GM18519 (cell line): Measurements from ENCODE around the gene HSFX4.
"Not testable (repeated sequence)": the region's sequence is repeated elsewhere in the genome, so short reads cannot be mapped to it uniquely, and the experiment has no call there.

Source experiments
- ATAC-seq: cut with Tn5 transposase; IDR thresholded peaks from one replicate; pipeline ENCODE4 v1.9.1; 2021; ENCODE audit warnings: mild to moderate bottlenecking, moderate library complexity; ENCODE audit not compliant: unreplicated experiment, low FRiP score

The HSFX4 gene

GRCh38 chrX:149937328-149937727 lies 8.0 kb downstream of the HSFX4 start:
- ATAC-seq, result not testable (repeated sequence)

GRCh38 chrX:149937871-149938426 lies 8.6 kb downstream of the HSFX4 start:
- no peak for ATAC-seq

- peak; percentile 84 for ATAC-seq
Measured at GRCh38 chrX:149938427-149938880, 9.1 kb downstream of the HSFX4 start, which contains the start of gene EOLA2. Gene EOLA2, minus strand, starts transcription at chrX:149938491. Its CDS starts 4,617 bp downstream, at chrX:149933874.

- ATAC-seq, result no peak
Measured at GRCh38 chrX:149938881-149939654, 9.7 kb downstream of the HSFX4 start.

- ATAC-seq, result no peak
Measured at GRCh38 chrX:149939655-149939904, 10.2 kb downstream of the HSFX4 start.

- peak; percentile 37 for ATAC-seq
Measured at GRCh38 chrX:149939905-149940673, 10.7 kb downstream of the HSFX4 start.

- ATAC-seq, result not testable (repeated sequence)
Measured at GRCh38 chrX:149940674-149941024, 11.3 kb downstream of the HSFX4 start.

- not testable (repeated sequence) for ATAC-seq
Measured at GRCh38 chrX:149945087-149945670, 15.8 kb downstream of the HSFX4 start.

- ATAC-seq, result not testable (repeated sequence)
Measured at GRCh38 chrX:149945820-149946219, 16.4 kb downstream of the HSFX4 start.

GRCh38 chrX:149946932-149947331 lies 17.6 kb downstream of the HSFX4 start:
- ATAC-seq, result not testable (repeated sequence)

GRCh38 chrX:149948016-149948415 lies 18.6 kb downstream of the HSFX4 start:
- ATAC-seq, result no peak

- ATAC-seq, result no peak
Measured at GRCh38 chrX:149949743-149950436, 20.5 kb downstream of the HSFX4 start.

GRCh38 chrX:149950681-149951080 lies 21.3 kb downstream of the HSFX4 start:
- ATAC-seq, result no peak

- ATAC-seq, result no peak
Measured at GRCh38 chrX:149961572-149961971, 32.2 kb downstream of the HSFX4 start.

- no peak for ATAC-seq
Measured at GRCh38 chrX:149962010-149962409, 32.6 kb downstream of the HSFX4 start.

- ATAC-seq, result no peak
Measured at GRCh38 chrX:149962859-149963757, 33.7 kb downstream of the HSFX4 start.

GRCh38 chrX:149979126-149979644 lies 49.8 kb downstream of the HSFX4 start:
- ATAC-seq, result no peak
